HepG2 (cell line): Measurements from ENCODE around the gene PPP2R2D. TPM values are rescaled to one million over a fixed set of nuclear protein-coding genes. Genes with fewer than 3 reads are reported as not detected.

Experiments
- CBX5 ChIP-seq: sonication (generic); formaldehyde crosslinking; IDR thresholded peaks from 2 replicates; pipeline ENCODE4 v1.4.0; 2020; ENCODE audit warnings: missing genetic modification reagents, borderline replicate concordance
- GPN1 ChIP-seq: sonication (generic); formaldehyde crosslinking; IDR thresholded peaks from 2 replicates; pipeline ENCODE4 v1.5.1; 2020; ENCODE audit warnings: missing genetic modification reagents, borderline replicate concordance
- MAFF ChIP-seq: IDR thresholded peaks from 2 replicates; pipeline ENCODE4 v1.6.1; 2011; ENCODE audit warnings: low read depth, low read length, improper control_type of control experiment
- MYC ChIP-seq: sonication (generic); formaldehyde crosslinking; IDR thresholded peaks from 2 replicates; pipeline ENCODE4 v1.9.0; 2021; ENCODE audit warnings: missing genetic modification reagents, borderline replicate concordance
- ZNF280D ChIP-seq: sonication (generic); formaldehyde crosslinking; IDR thresholded peaks from 2 replicates; pipeline ENCODE4 v1.5.1; 2020; ENCODE audit warnings: mild to moderate bottlenecking, missing genetic modification reagents
- ZNF468 ChIP-seq: sonication (generic); formaldehyde crosslinking; IDR thresholded peaks from 2 replicates; pipeline ENCODE4 v1.8.0; 2022; ENCODE audit warnings: mild to moderate bottlenecking, moderate library complexity, missing genetic modification reagents
- ZNF704 ChIP-seq: sonication (generic); formaldehyde crosslinking; IDR thresholded peaks from 2 replicates; pipeline ENCODE4 v1.8.1; 2023; ENCODE audit warnings: mild to moderate bottlenecking, inconsistent platforms, moderate library complexity, missing genetic modification reagents, borderline replicate concordance
- polyA plus RNA-seq, 8 experiments: library from polyadenylated mRNA; depleted of rRNA in 3 of 8; stranded (reverse) in 7 of 8; unstranded in 1 of 8; fragments of >200 nt; fragmentation: Illumina TruSeq in 4 of 8; extraction: Trizol in 4 of 8; gene quantifications; 2 replicates each; pipeline versions ENCODE4 v1.2.1 to v1.2.3, GENCODE V29; 2011 to 2016; ENCODE audit warnings: low read depth in 4 of 8, missing spikeins in 1 of 8, mixed read lengths in 1 of 8; ENCODE audit not compliant: insufficient read depth in 1 of 8
- total RNA-seq, 5 experiments: library from RNA; depleted of rRNA; stranded (reverse); fragments of >200 nt; fragmentation: Illumina TruSeq; extraction: Trizol; gene quantifications; 2 replicates each; pipeline ENCODE4 v1.2.3, GENCODE V29; 2016; ENCODE audit warnings: low read depth in 1 of 5
- TF ChIP-seq, protein P1 (sequence below): sonication (generic); formaldehyde crosslinking; IDR thresholded peaks from 2 replicates; pipeline ENCODE4 v1.8.0; 2022; ENCODE audit warnings: mild to moderate bottlenecking, missing genetic modification reagents, moderate library complexity
- TF ChIP-seq, protein P2 (sequence below): sonication (generic); formaldehyde crosslinking; IDR thresholded peaks from 2 replicates; pipeline ENCODE4 v1.4.0; 2020; ENCODE audit warnings: mild to moderate bottlenecking, missing genetic modification reagents

PPP2R2D gene
- total and polyA plus RNA-seq, 2 of the 13 experiments (the other 11 are each of a cell fraction or from before 2014, with no cell fraction given): 32.7 to 33.2 TPM

- TF ChIP-seq, protein P1, sequence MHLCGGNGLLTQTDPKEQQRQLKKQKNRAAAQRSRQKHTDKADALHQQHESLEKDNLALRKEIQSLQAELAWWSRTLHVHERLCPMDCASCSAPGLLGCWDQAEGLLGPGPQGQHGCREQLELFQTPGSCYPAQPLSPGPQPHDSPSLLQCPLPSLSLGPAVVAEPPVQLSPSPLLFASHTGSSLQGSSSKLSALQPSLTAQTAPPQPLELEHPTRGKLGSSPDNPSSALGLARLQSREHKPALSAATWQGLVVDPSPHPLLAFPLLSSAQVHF: no peak
- TF ChIP-seq, protein P2, sequence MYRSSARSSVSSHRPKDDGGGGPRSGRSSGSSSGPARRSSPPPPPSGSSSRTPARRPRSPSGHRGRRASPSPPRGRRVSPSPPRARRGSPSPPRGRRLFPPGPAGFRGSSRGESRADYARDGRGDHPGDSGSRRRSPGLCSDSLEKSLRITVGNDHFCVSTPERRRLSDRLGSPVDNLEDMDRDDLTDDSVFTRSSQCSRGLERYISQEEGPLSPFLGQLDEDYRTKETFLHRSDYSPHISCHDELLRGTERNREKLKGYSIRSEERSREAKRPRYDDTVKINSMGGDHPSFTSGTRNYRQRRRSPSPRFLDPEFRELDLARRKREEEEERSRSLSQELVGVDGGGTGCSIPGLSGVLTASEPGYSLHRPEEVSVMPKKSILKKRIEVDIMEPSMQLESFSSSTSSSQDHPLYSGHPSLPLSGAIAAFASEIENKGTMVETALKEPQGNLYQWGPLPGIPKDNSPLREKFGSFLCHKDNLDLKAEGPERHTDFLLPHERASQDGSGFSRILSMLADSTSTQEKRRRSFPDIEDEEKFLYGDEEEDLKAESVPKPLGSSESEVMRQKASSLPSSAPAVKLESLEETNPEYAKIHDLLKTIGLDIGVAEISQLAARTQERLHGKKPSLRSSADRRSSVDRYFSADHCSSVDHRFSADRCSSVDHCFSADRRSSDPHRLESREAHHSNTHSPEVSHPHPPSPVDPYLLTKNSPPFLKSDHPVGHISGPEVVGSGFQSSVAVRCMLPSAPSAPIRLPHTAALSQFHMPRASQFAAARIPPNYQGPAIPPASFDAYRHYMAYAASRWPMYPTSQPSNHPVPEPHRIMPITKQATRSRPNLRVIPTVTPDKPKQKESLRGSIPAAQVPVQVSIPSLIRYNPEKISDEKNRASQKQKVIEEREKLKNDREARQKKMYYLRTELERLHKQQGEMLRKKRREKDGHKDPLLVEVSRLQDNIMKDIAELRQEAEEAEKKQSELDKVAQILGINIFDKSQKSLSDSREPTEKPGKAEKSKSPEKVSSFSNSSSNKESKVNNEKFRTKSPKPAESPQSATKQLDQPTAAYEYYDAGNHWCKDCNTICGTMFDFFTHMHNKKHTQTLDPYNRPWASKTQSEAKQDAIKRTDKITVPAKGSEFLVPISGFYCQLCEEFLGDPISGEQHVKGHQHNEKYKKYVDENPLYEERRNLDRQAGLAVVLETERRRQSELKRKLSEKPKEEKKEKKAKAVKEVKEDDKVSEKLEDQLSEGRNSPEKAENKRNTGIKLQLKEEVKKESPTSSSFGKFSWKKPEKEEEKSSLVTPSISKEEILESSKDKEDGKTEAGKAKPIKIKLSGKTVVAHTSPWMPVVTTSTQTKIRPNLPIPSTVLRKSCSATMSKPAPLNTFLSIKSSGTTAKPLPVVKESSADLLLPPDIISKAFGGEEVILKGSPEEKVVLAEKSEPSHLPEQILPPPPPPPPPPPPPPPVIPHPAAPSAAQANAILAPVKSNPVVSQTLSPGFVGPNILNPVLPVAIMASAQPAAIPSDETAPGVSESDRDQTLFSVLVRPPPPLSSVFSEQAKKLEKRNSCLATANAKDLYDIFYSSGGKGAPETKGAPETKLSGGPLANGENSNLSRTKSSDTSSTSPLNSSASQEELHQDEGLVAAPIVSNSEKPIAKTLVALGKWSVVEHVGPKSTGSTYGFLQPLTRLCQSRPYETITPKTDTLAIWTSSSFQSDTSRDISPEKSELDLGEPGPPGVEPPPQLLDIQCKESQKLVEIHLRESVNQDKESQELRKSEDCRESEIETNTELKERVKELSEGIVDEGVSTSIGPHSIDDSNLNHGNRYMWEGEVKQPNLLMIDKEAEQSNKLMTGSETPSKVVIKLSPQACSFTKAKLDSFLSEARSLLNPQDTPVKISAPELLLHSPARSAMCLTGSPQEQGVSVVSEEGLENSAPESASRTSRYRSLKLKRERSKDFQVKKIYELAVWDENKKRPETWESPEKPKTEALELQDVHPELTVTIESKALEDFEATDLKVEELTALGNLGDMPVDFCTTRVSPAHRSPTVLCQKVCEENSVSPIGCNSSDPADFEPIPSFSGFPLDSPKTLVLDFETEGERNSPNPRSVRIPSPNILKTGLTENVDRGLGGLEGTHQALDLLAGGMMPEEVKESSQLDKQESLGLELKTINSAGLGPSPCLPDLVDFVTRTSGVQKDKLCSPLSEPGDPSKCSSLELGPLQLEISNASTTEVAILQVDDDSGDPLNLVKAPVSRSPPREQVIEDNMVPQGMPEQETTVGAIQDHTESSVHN (CRISPR knock-in tag): no peak
- TF ChIP-seq MYC (CRISPR knock-in tag): peak; percentile 57; the same call in 1 of the 2 replicates
- TF ChIP-seq ZNF468: no peak
- TF ChIP-seq ZNF280D (CRISPR knock-in tag): no peak
- TF ChIP-seq ZNF704 (CRISPR knock-in tag): no peak
- TF ChIP-seq MAFF: no peak
- TF ChIP-seq GPN1: no peak
- peak; percentile 78; the same call in 1 of the 2 replicates for TF ChIP-seq CBX5 (CRISPR knock-in tag)
Observed at GRCh38 chr10:131997366-131998049, 96.7 kb downstream of the PPP2R2D start (continued).
